NT2/D1 (cell line): Measurements from ENCODE around the gene BMERB1.
"Not testable (repeated sequence)": the region's sequence is repeated elsewhere in the genome, so short reads cannot be mapped to it uniquely, and the experiment has no call there.

Experiments used
- DNase-seq: peaks from one replicate; pipeline ENCODE4 v3.0.0-alpha.2; 2011; ENCODE audit warnings: low read depth, low spot score
- H3K27me3 ChIP-seq: 2 replicates; pipeline ENCODE4 v1.6.0; 2011; ENCODE audit warnings: mild to moderate bottlenecking; ENCODE audit not compliant: insufficient read length, insufficient read depth
- H3K36me3 ChIP-seq: 2 replicates; pipeline ENCODE4 v1.6.1; 2011; ENCODE audit warnings: mild to moderate bottlenecking, low read length, mixed read lengths; ENCODE audit not compliant: insufficient read depth, insufficient read length
- H3K4me1 ChIP-seq: 2 replicates; pipeline ENCODE4 v1.5.1; 2011; ENCODE audit not compliant: insufficient read depth, insufficient read length
- H3K4me3 ChIP-seq: 2 replicates; pipeline ENCODE4 v1.5.1; 2011; ENCODE audit warnings: low read depth; ENCODE audit not compliant: insufficient read length
- H3K9ac ChIP-seq: 2 replicates; pipeline ENCODE4 v1.6.0; 2011; ENCODE audit warnings: low read depth; ENCODE audit not compliant: insufficient read length
- H3K9me3 ChIP-seq: 2 replicates; pipeline ENCODE4 v1.5.1; 2011; ENCODE audit warnings: mild to moderate bottlenecking, low read length; ENCODE audit not compliant: insufficient read depth
- SUZ12 ChIP-seq: IDR thresholded peaks from 2 replicates; pipeline ENCODE4 v1.6.1; 2011; ENCODE audit not compliant: insufficient read length, insufficient read depth; ENCODE audit errors: extremely low read depth
- YY1 ChIP-seq: IDR thresholded peaks from 2 replicates; pipeline ENCODE4 v1.6.1; 2011; ENCODE audit not compliant: insufficient read length, insufficient read depth
- ZNF274 ChIP-seq: IDR thresholded peaks from 2 replicates; pipeline ENCODE4 v1.6.1; 2011; ENCODE audit warnings: mild to moderate bottlenecking, low read depth, low read length

The BMERB1 gene

DNA sequence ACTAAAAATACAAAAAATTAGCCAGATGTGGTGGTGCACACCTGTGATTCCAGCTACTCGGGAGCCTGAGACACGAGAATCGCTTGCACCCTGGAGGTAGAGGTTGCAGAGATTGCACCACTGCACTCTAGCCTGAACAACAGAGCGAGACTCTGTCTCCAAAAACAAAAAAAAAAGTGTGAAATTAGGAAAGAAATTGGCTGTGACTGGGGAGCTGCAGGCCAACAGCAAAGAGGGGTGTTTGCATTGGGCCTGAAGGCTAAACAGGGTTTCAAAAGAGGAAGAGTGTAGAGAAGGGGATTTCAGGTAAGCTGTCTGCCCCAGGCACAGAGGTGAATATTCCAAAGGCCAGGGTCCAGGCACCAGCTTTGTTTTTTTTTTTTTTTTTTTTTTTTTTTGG is 9.4 kb downstream of the BMERB1 start:
- H3K27me3 ChIP-seq: no peaks in the 10 kb centered on the region
- H3K4me1 ChIP-seq: no peaks in the 10 kb centered on the region
- H3K36me3 ChIP-seq: no peaks in the 10 kb centered on the region
- no peak overlapping the region for H3K4me3 ChIP-seq
- no peak overlapping the region for H3K9ac ChIP-seq
- no peak for TF ChIP-seq SUZ12
- TF ChIP-seq YY1: no peak
- no peak for TF ChIP-seq ZNF274
- no peak for DNase-seq
- no peaks in the 10 kb centered on the region for H3K9me3 ChIP-seq

GRCh38 chr16:15444264-15444663 is 9.9 kb downstream of the BMERB1 start:
- Histone ChIP-seq H3K4me3 (no peak overlapping the region), H3K36me3 (no peaks in the 10 kb centered on the region), H3K27me3 (no peaks in the 10 kb centered on the region), H3K9ac (no peak overlapping the region), H3K4me1 (no peaks in the 10 kb centered on the region), H3K9me3 (no peaks in the 10 kb centered on the region)
- no peak for TF ChIP-seq YY1
- no peak for TF ChIP-seq SUZ12
- TF ChIP-seq ZNF274: no peak
- no peak for DNase-seq

GRCh38 chr16:15445450-15445849 is 11.1 kb downstream of the BMERB1 start:
- TF ChIP-seq YY1: no peak
- no peak for TF ChIP-seq ZNF274
- TF ChIP-seq SUZ12: no peak
- H3K36me3 ChIP-seq: no peaks in the 10 kb centered on the region
- no peaks in the 10 kb centered on the region for H3K4me1 ChIP-seq
- DNase-seq: no peak
- H3K4me3 ChIP-seq: no peak overlapping the region
- no peak overlapping the region for H3K9ac ChIP-seq
- no peaks in the 10 kb centered on the region for H3K27me3 ChIP-seq
- no peaks in the 10 kb centered on the region for H3K9me3 ChIP-seq

- no peaks in the 10 kb centered on the region for H3K4me1 ChIP-seq
- no peaks in the 10 kb centered on the region for H3K27me3 ChIP-seq
- H3K9ac ChIP-seq: no peak overlapping the region
- no peak for TF ChIP-seq YY1
- no peak for TF ChIP-seq SUZ12
- no peaks in the 10 kb centered on the region for H3K36me3 ChIP-seq
- H3K9me3 ChIP-seq: no peaks in the 10 kb centered on the region
- no peak overlapping the region for H3K4me3 ChIP-seq
- no peak for DNase-seq
These were observed 12.5 kb downstream of the BMERB1 start for GRCh38 chr16:15446901-15447300.

DNA sequence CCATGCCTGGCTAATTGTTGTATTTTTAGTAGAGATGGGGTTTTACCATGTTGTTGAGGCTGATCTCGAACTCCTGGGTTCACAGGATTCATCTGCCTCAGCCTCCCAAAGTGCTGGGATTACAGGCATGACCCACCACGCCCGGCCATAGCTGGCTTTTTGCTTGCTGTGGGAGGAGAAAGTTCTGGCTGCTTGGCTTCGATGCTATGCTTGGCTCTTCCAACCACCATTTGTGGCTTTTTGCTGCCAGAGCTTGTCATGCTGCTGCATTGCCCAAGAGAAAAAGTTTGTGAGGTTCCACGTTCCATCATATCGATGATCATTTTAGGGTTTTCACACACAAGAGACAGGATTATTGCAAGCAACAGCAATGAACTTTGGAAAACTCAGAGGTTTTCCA is 16.2 kb downstream of the BMERB1 start:
- H3K4me1 ChIP-seq: no peaks in the 10 kb centered on the region
- H3K9ac ChIP-seq: no peak overlapping the region
- no peak for TF ChIP-seq ZNF274
- TF ChIP-seq SUZ12: no peak
- TF ChIP-seq YY1: no peak
- H3K9me3 ChIP-seq: no peaks in the 10 kb centered on the region
- H3K4me3 ChIP-seq: no peak overlapping the region
- no peaks in the 10 kb centered on the region for H3K27me3 ChIP-seq
- no peak for DNase-seq
- H3K36me3 ChIP-seq: no peaks in the 10 kb centered on the region

- no peaks in the 10 kb centered on the region for H3K4me1 ChIP-seq
- TF ChIP-seq YY1: no peak
- TF ChIP-seq ZNF274: no peak
- no peak for TF ChIP-seq SUZ12
- no peaks in the 10 kb centered on the region for H3K27me3 ChIP-seq
- H3K9me3 ChIP-seq: no peaks in the 10 kb centered on the region
- no peaks in the 10 kb centered on the region for H3K36me3 ChIP-seq
- no peak overlapping the region for H3K4me3 ChIP-seq
- no peak for DNase-seq
- H3K9ac ChIP-seq: no peak overlapping the region
These were observed 16.8 kb downstream of the BMERB1 start for GRCh38 chr16:15451098-15451731.

DNA sequence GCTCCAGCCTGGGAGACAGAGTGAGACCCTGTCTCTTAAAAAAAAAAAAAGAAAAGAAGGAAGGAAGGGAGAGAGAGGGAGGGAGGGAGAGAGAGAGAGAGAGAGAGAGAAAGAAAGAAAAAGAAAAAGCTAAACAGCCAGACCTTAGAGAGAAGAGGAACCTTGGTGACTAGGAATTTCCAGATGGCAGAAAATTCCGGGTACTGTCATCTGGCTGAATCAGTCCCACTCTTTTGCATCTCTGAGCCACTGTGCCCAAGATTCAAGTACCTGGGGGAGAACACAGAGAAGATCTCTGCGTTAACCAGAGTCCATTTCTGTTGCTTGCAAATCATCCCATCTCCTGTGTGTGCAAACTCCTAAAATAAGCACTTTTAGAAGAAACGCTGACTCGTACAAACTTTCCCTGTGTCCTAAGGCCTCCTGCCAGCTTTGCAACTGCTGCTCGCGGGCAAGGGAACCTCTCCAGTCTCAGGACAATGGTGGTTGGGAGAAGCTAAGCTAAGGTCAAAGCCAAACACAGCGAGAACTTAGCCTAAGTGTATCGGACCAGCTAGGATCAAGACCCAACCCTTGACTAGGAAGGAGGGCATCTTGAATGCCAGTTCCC is 18.0 kb downstream of the BMERB1 start:
- Histone ChIP-seq H3K9ac (no peak overlapping the region), H3K27me3 (no peaks in the 10 kb centered on the region), H3K4me3 (no peak overlapping the region), H3K9me3 (no peaks in the 10 kb centered on the region), H3K4me1 (no peaks in the 10 kb centered on the region), H3K36me3 (no peaks in the 10 kb centered on the region)
- DNase-seq: no peak
- TF ChIP-seq YY1: no peak
- TF ChIP-seq ZNF274: no peak
- TF ChIP-seq SUZ12: no peak

DNA sequence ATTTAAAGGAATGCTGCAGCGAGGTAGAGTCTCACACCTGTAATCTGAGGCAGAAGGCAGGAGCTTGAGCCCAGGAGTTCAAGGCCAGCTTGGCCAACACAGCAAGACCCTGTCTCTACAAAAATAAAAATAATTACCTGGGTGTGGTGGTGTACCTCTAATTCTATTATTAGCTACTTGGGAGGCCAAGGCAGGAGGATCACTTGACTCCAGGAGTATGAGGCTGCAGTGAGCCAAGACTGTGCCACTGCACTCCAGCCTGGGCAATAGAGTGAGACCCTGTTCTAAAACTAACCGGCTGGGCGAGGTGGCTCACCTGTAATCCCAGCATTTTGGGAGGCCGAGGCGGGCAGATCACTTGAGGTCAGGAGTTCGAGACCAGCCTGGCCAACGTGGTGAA is 18.9 kb downstream of the BMERB1 start:
- H3K9ac ChIP-seq, H3K36me3 ChIP-seq, DNase-seq, H3K4me3 ChIP-seq, H3K27me3 ChIP-seq, H3K9me3 ChIP-seq, H3K4me1 ChIP-seq: not testable (repeated sequence)

DNA sequence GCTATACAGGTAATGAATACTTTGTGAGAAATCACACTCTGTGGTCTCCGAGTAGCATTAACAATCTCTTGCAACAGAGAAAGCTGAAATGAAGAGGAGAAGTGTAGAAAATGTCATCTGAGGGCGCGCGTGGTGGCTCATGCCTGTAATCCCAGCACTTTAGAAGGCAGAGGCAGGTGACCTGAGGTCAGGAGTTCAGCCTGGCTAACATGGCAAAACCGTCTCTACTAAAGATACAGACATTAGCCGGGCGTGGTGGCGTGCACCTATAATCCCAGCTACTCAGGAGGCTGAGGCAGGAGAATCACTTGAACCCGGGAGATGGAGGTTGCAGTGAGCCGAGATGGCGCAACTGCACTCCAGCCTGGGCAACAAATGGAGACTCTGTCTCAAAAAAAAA is 20.5 kb downstream of the BMERB1 start:
- DNase-seq, H3K9ac ChIP-seq, H3K4me1 ChIP-seq, H3K36me3 ChIP-seq, H3K4me3 ChIP-seq, H3K9me3 ChIP-seq, H3K27me3 ChIP-seq: not testable (repeated sequence)
